H9 (cell line): Measurements from ENCODE around the gene SIGLEC5. TPM values are rescaled to one million over a fixed set of nuclear protein-coding genes. Genes with fewer than 3 reads are reported as not detected.

ENCODE experiments used
- DNase-seq: peaks from one replicate; pipeline ENCODE4 v3.0.0-alpha.2; 2017
- H2AFZ ChIP-seq: one replicate; pipeline ENCODE4 v1.6.1; 2013; ENCODE audit warnings: mild to moderate bottlenecking, low read length, control low read depth, moderate library complexity
- H2AK5ac ChIP-seq: 2 replicates; pipeline ENCODE4 v1.6.1; 2013; ENCODE audit warnings: low read length, control low read depth, mixed read lengths; ENCODE audit not compliant: insufficient read length
- H2BK120ac ChIP-seq: one replicate; pipeline ENCODE4 v1.6.1; 2013; ENCODE audit warnings: low read depth, mild to moderate bottlenecking, low read length, control low read depth, inconsistent platforms; ENCODE audit not compliant: poor library complexity, severe bottlenecking
- H2BK12ac ChIP-seq: 2 replicates; pipeline ENCODE4 v1.6.1; 2013; ENCODE audit warnings: low read length, control low read depth, mixed read lengths, low read depth; ENCODE audit not compliant: insufficient read length
- H2BK15ac ChIP-seq: 2 replicates; pipeline ENCODE4 v1.6.1; 2013; ENCODE audit warnings: low read depth, low read length, control low read depth
- H2BK20ac ChIP-seq: one replicate; pipeline ENCODE4 v1.6.1; 2013; ENCODE audit warnings: low read depth, mild to moderate bottlenecking, low read length, control low read depth, inconsistent platforms; ENCODE audit not compliant: poor library complexity, severe bottlenecking
- H2BK5ac ChIP-seq: 2 replicates; pipeline ENCODE4 v1.6.1; 2013; ENCODE audit warnings: low read length, control low read depth, mixed read lengths; ENCODE audit not compliant: insufficient read length
- H3K14ac ChIP-seq: 2 replicates; pipeline ENCODE4 v1.6.1; 2013; ENCODE audit warnings: low read length, control low read depth; ENCODE audit not compliant: insufficient read depth
- H3K18ac ChIP-seq: 2 replicates; pipeline ENCODE4 v1.6.1; 2013; ENCODE audit warnings: low read depth, mild to moderate bottlenecking, mixed read lengths, low read length, control low read depth; ENCODE audit not compliant: insufficient read length
- H3K23ac ChIP-seq: 2 replicates; pipeline ENCODE4 v1.6.1; 2013; ENCODE audit warnings: low read length, control low read depth, mixed read lengths, low read depth; ENCODE audit not compliant: insufficient read length
- H3K23me2 ChIP-seq: 2 replicates; pipeline ENCODE4 v1.6.1; 2013; ENCODE audit warnings: low read depth, mild to moderate bottlenecking, mixed read lengths, low read length, control low read depth; ENCODE audit not compliant: insufficient read length, poor library complexity, severe bottlenecking
- H3K27ac ChIP-seq: 2 replicates; pipeline ENCODE4 v1.5.1; 2013; ENCODE audit warnings: low read length, control low read depth, mixed read lengths, low read depth; ENCODE audit not compliant: insufficient read length
- H3K27me3 ChIP-seq: 2 replicates; pipeline ENCODE4 v1.6.1; 2013; ENCODE audit warnings: low read length, control low read depth, inconsistent platforms; ENCODE audit not compliant: insufficient read depth
- H3K4ac ChIP-seq: 2 replicates; pipeline ENCODE4 v1.6.1; 2013; ENCODE audit warnings: low read depth, mild to moderate bottlenecking, control low read depth, inconsistent platforms, low read length, moderate library complexity
- H3K4me1 ChIP-seq: 2 replicates; pipeline ENCODE4 v1.6.1; 2013; ENCODE audit warnings: low read length, control low read depth, inconsistent platforms; ENCODE audit not compliant: insufficient read depth
- H3K4me2 ChIP-seq: 2 replicates; pipeline ENCODE4 v1.6.1; 2013; ENCODE audit warnings: low read length, control low read depth, mixed read lengths; ENCODE audit not compliant: insufficient read length, insufficient read depth
- H3K56ac ChIP-seq: 2 replicates; pipeline ENCODE4 v1.6.1; 2013; ENCODE audit warnings: low read depth, mild to moderate bottlenecking, mixed read lengths, low read length, control low read depth; ENCODE audit not compliant: insufficient read length
- H3K79me1 ChIP-seq: 2 replicates; pipeline ENCODE4 v1.6.1; 2013; ENCODE audit warnings: low read depth, mild to moderate bottlenecking, moderate library complexity, low read length, control low read depth, inconsistent platforms; ENCODE audit not compliant: insufficient read depth, poor library complexity, severe bottlenecking
- H3K79me2 ChIP-seq: 2 replicates; pipeline ENCODE4 v1.6.1; 2013; ENCODE audit warnings: low read length, control low read depth, inconsistent platforms; ENCODE audit not compliant: insufficient read depth
- H3K9ac ChIP-seq: 2 replicates; pipeline ENCODE4 v1.6.1; 2013; ENCODE audit warnings: low read length, control low read depth, mixed read lengths; ENCODE audit not compliant: insufficient read length; ENCODE audit errors: extremely low read depth
- H3K9me3 ChIP-seq: one replicate; pipeline ENCODE4 v1.6.1; 2013; ENCODE audit warnings: low read depth, low read length, inconsistent platforms; ENCODE audit not compliant: control insufficient read depth
- H3T11ph ChIP-seq: one replicate; pipeline ENCODE4 v1.6.1; 2013; ENCODE audit warnings: mild to moderate bottlenecking, low read length, control low read depth, inconsistent platforms
- H4K20me1 ChIP-seq: one replicate; pipeline ENCODE4 v1.6.1; 2013; ENCODE audit not compliant: control insufficient read depth, insufficient read length, insufficient read depth
- H4K5ac ChIP-seq: 2 replicates; pipeline ENCODE4 v1.6.1; 2013; ENCODE audit warnings: low read depth, mild to moderate bottlenecking, mixed read lengths, low read length, control low read depth; ENCODE audit not compliant: insufficient read length
- H4K8ac ChIP-seq: replicated peaks from 2 replicates; pipeline ENCODE4 v1.6.1; 2013; ENCODE audit warnings: low read length, control low read depth, mixed read lengths, low read depth; ENCODE audit not compliant: insufficient read length
- H4K91ac ChIP-seq: 2 replicates; pipeline ENCODE4 v1.6.1; 2013; ENCODE audit warnings: low read depth, mild to moderate bottlenecking, moderate library complexity, mixed read lengths, low read length, control low read depth; ENCODE audit not compliant: insufficient read length
- H3K27ac Mint-ChIP-seq, 3 experiments: 2 replicates in 2 of 3; 3 replicates in 1 of 3; pipeline ENCODE4 v1.8.0; 2020 to 2021; ENCODE audit warnings: mixed read lengths in 3 of 3, mild to moderate bottlenecking in 1 of 3, moderate library complexity in 1 of 3
- H3K27me3 Mint-ChIP-seq: 2 replicates; pipeline ENCODE4 v1.8.0; 2021; ENCODE audit warnings: low read depth, mild to moderate bottlenecking, moderate library complexity, mixed read lengths
- H3K36me3 Mint-ChIP-seq, 3 experiments: 2 replicates in 2 of 3; 3 replicates in 1 of 3; pipeline ENCODE4 v1.8.0; 2020 to 2021; ENCODE audit warnings: low read depth in 3 of 3, mixed read lengths in 3 of 3; ENCODE audit not compliant: insufficient read depth in 1 of 3
- H3K4me1 Mint-ChIP-seq, 2 experiments: 2 replicates each; pipeline ENCODE4 v1.8.0; 2020; ENCODE audit warnings: mixed read lengths in 2 of 2
- H3K4me3 Mint-ChIP-seq, 2 experiments: 2 replicates in 1 of 2; 3 replicates in 1 of 2; pipeline ENCODE4 v1.8.0; 2020 to 2021; ENCODE audit warnings: mild to moderate bottlenecking in 2 of 2, mixed read lengths in 2 of 2, moderate library complexity in 1 of 2
- H3K9me3 Mint-ChIP-seq, 2 experiments: 2 replicates in 1 of 2; 3 replicates in 1 of 2; pipeline ENCODE4 v1.8.0; 2020; ENCODE audit warnings: mild to moderate bottlenecking in 2 of 2, mixed read lengths in 2 of 2, moderate library complexity in 1 of 2
- CTCF ChIP-seq: fragments of 200-600 bp; sonication (generic); conservative IDR thresholded peaks from 3 replicates; pipeline ENCODE4 v1.8.0; 2021; ENCODE audit warnings: antibody characterized with exemption, mild to moderate bottlenecking
- WGBS: extraction: QIAGEN DNeasy Blood & Tissue Kit; methylation state at CpG from one replicate; pipeline ENCODE4 v1.1.7; 2013; ENCODE audit warnings: missing lambda C conversion rate, low lambda C conversion rate, mixed read lengths; ENCODE audit not compliant: insufficient read length; ENCODE audit errors: extremely low coverage; 5-methylcytosine and 5-hydroxymethylcytosine counted together
- total RNA-seq: library from RNA; stranded (reverse); gene quantifications from 2 replicates; pipeline ENCODE4 v1.2.1, GENCODE V29; 2021

Gene SIGLEC5
- total RNA-seq, 1 experiment from 2014 or later: not detected

DNA sequence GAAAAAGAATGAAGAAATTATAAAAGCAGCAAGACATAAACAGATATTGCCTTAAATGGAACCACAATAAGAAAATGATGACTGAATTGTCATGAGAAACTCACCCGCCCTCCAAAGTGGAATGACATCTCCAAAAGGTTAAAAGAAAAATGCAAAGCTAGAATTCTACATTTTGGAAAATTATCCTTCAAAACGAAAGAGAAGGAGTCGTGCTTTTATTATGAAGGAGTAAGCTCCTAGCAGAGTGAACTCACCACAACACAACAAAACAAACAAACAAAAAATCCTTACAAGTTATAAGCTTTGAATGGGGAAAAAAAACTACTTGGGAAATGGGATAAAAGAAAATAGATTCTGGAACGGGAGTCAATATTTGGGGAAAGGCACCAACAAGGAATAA is 9.7 kb upstream of the SIGLEC5 start:
- peaks cover 0 to 4% of the 10 kb centered on the region in 2 experiments; a peak in 2 of 4 replicates for H3K4me1 Mint-ChIP-seq
- DNase-seq: no peak
- Histone ChIP-seq H4K20me1 (no peaks in the 10 kb centered on the region), H3K79me2 (no peaks in the 10 kb centered on the region), H4K91ac (no peak overlapping the region), H3K23ac (no peak overlapping the region), H2BK5ac (no peak overlapping the region), H3K4me1 (no peaks in the 10 kb centered on the region), H2AK5ac (no peak overlapping the region), H2BK15ac (no peak overlapping the region), H3T11ph (no peak overlapping the region), H3K27me3 (no peaks in the 10 kb centered on the region), H3K9me3 (peaks cover 10% of the 10 kb centered on the region), H4K8ac (no peak overlapping the region), H3K4me2 (no peak overlapping the region), H2AFZ (no peak overlapping the region), H3K56ac (no peak overlapping the region), H3K79me1 (no peaks in the 10 kb centered on the region), H3K9ac (no peak overlapping the region), H2BK120ac (no peak overlapping the region), H4K5ac (no peak overlapping the region), H3K4ac (no peak overlapping the region), H2BK12ac (no peak overlapping the region), H3K18ac (no peak overlapping the region), H2BK20ac (no peak overlapping the region), H3K27ac (no peak overlapping the region), H3K14ac (no peak overlapping the region), H3K23me2 (no peaks in the 10 kb centered on the region)
- no peak overlapping the region for H3K4me3 Mint-ChIP-seq
- no CpG with 5 or more reads among the region's 4 CpGs for WGBS
- H3K9me3 Mint-ChIP-seq: peaks cover 77 to 94% of the 10 kb centered on the region in 2 experiments
- H3K27me3 Mint-ChIP-seq: peaks cover 22% of the 10 kb centered on the region
- no peak for TF ChIP-seq CTCF
- H3K27ac Mint-ChIP-seq: no peak overlapping the region
- H3K36me3 Mint-ChIP-seq: peaks cover 3 to 4% (median 4%) of the 10 kb centered on the region in 3 experiments; a peak in 5 of 7 replicates
